Kidney (tissue), 14 donors: Measurements from ENCODE around the gene EMC9. TPM values are rescaled to one million over a fixed set of nuclear protein-coding genes. Genes with fewer than 3 reads are reported as not detected.

Experiments
- DNase-seq, 5 donors: peaks; one replicate each; pipeline ENCODE4 v3.0.0-alpha.2; 2013 to 2020
- FAIRE-seq: peaks from 2 replicates; lab custom pipeline; 2012; peaks lifted over from hg19 to GRCh38; lab: Jason Lieb, UNC
- H3K27ac ChIP-seq, 2 donors: one replicate each; pipeline ENCODE4 v1.7.0; 2013; ENCODE audit warnings: low read depth in 2 of 2, low read length in 2 of 2, inconsistent platforms in 1 of 2
- H3K27me3 ChIP-seq: one replicate; pipeline ENCODE4 v1.7.1; 2013; ENCODE audit warnings: low read length, inconsistent platforms; ENCODE audit not compliant: control insufficient read depth, insufficient read depth
- H3K36me3 ChIP-seq, 3 donors: one replicate each; pipeline versions ENCODE4 v1.7.0 to v1.7.1; 2013; ENCODE audit warnings: low read length in 3 of 3, control low read depth in 1 of 3, inconsistent platforms in 1 of 3; ENCODE audit not compliant: insufficient read depth in 3 of 3, control insufficient read depth in 2 of 3
- H3K4me1 ChIP-seq, 3 donors: one replicate each; pipeline versions ENCODE4 v1.7.0 to v1.7.1; 2013; ENCODE audit warnings: low read length in 3 of 3, inconsistent platforms in 1 of 3, low read depth in 1 of 3; ENCODE audit not compliant: control insufficient read depth in 2 of 3, insufficient read depth in 2 of 3
- H3K4me3 ChIP-seq, 3 donors: one replicate each; pipeline versions ENCODE4 v1.7.0 to v1.8.1; 2013; ENCODE audit warnings: low read length in 3 of 3, control low read depth in 1 of 3, inconsistent platforms in 1 of 3
- H3K9ac ChIP-seq, 3 donors: one replicate each; pipeline versions ENCODE4 v1.7.0 to v1.7.1; 2013; ENCODE audit warnings: low read length in 3 of 3, control low read depth in 1 of 3, inconsistent platforms in 1 of 3
- H3K9me3 ChIP-seq, 3 donors: one replicate each; pipeline versions ENCODE4 v1.7.0 to v1.7.1; 2013; ENCODE audit warnings: low read length in 3 of 3, control low read depth in 1 of 3, inconsistent platforms in 1 of 3; ENCODE audit not compliant: control insufficient read depth in 2 of 3, insufficient read depth in 1 of 3
- CTCF ChIP-seq: IDR thresholded peaks from 3 replicates; pipeline ENCODE4 v1.5.1; 2012; ENCODE audit warnings: mild to moderate bottlenecking, moderate library complexity, borderline replicate concordance; ENCODE audit not compliant: insufficient read depth; ENCODE audit errors: extremely low read depth
- intact Hi-C: fragments of 100-400 bp; cut with DNase I; formaldehyde crosslinking; loops from one replicate; pipeline ENCODE4 v1.11.1; 2022
- polyA plus RNA-seq: library from polyadenylated mRNA; stranded (reverse); fragments of 350-450 nt; fragmentation: Illumina TruSeq; extraction: RNeasy Lipid Tissue Mini Kit (QIAGEN cat#74804); gene quantifications from one replicate; pipeline ENCODE4 v1.2.3, GENCODE V29; 2014; ENCODE audit warnings: low read depth, low replicate concordance; ENCODE audit not compliant: insufficient read depth
- total RNA-seq: library from RNA; stranded (reverse); fragmentation: NEBNext Ultra II Directional; extraction: Animal tissue kit (Norgen Biotek cat#: 25700); gene quantifications from one replicate; pipeline ENCODE4 v1.2.1, GENCODE V29; 2021
- donor health status: control.
- donor health status: control.
- donor health status: control.
- donor health status: control.
- donor health status: control.
- donor health status: DM: yes; HTN: yes; CAD: no.
- donor health status: Normal renal cell carcinoma (clear cell type).

EMC9 gene
- total and polyA plus RNA-seq, 2 donors from 2014 or later: 22.1 to 62.5 TPM

GRCh38 chr14:24156840-24157239 lies 15.4 kb upstream of the EMC9 start:
- Histone ChIP-seq H3K9me3 (no peaks in the 10 kb centered on the region), H3K36me3 (peaks cover 6 to 49% (median 37%) of the 10 kb centered on the region in 3 donors), H3K4me1 (peaks cover 0 to 7% (median 7%) of the 10 kb centered on the region in 3 donors), H3K9ac (no peak overlapping the region), H3K27ac (no peak overlapping the region), H3K4me3 (no peak overlapping the region), H3K27me3 (no peaks in the 10 kb centered on the region)
- no peak for TF ChIP-seq CTCF
- FAIRE-seq: no peak
- no peak for DNase-seq
- intact Hi-C loops: no loop called here

- Histone ChIP-seq H3K9me3 (no peaks in the 10 kb centered on the region), H3K27ac (no peak overlapping the region), H3K27me3 (no peaks in the 10 kb centered on the region), H3K9ac (no peak overlapping the region), H3K4me1 (no peaks in the 10 kb centered on the region), H3K4me3 (no peak overlapping the region), H3K36me3 (peaks cover 6 to 66% (median 52%) of the 10 kb centered on the region in 3 donors)
- FAIRE-seq: no peak
- TF ChIP-seq CTCF: no peak
- intact Hi-C loops: no loop called here
- DNase-seq: peak in 1 of 5 donors; percentile 40
Observed at GRCh38 chr14:24155100-24155499, 13.7 kb upstream of the EMC9 start.

GRCh38 chr14:24151404-24152080 lies 10.2 kb upstream of the EMC9 start:
- no peak for FAIRE-seq
- peaks cover 7 to 50% (median 46%) of the 10 kb centered on the region in 3 donors for H3K36me3 ChIP-seq
- peaks cover 0 to 7% (median 0%) of the 10 kb centered on the region in 3 donors for H3K4me1 ChIP-seq
- H3K27me3 ChIP-seq: no peaks in the 10 kb centered on the region
- no peak overlapping the region for H3K27ac ChIP-seq
- H3K9me3 ChIP-seq: no peaks in the 10 kb centered on the region
- intact Hi-C loops: no loop called here
- no peak for TF ChIP-seq CTCF
- H3K4me3 ChIP-seq: no peak overlapping the region
- no peak overlapping the region for H3K9ac ChIP-seq
- DNase-seq: peak in 1 of 5 donors; percentile 63

GRCh38 chr14:24150993-24151392 lies 9.6 kb upstream of the EMC9 start:
- peak in 1 of 5 donors; percentile 41 for DNase-seq
- intact Hi-C loops: no loop called here
- H3K36me3 ChIP-seq: peaks cover 7 to 50% (median 44%) of the 10 kb centered on the region in 3 donors

More at GRCh38 chr14:24150993-24151392, 9.6 kb upstream of the EMC9 start:
- H3K4me1 ChIP-seq: peaks cover 0 to 9% (median under 1%) of the 10 kb centered on the region in 3 donors
- H3K9me3 ChIP-seq: no peaks in the 10 kb centered on the region
- H3K27me3 ChIP-seq: no peaks in the 10 kb centered on the region
- H3K27ac ChIP-seq: no peak overlapping the region
- no peak for FAIRE-seq
- no peak for TF ChIP-seq CTCF
- H3K4me3 ChIP-seq: no peak overlapping the region
- no peak overlapping the region for H3K9ac ChIP-seq
